Keratinocyte (primary cell): ENCODE data around the gene FMNL2.

Experiments
- EZH2 ChIP-seq: IDR thresholded peaks from one replicate; pipeline ENCODE4 v1.6.1; 2012; ENCODE audit warnings: inconsistent platforms, mild to moderate bottlenecking, low read length, moderate library complexity
- TF ChIP-seq, protein P1 (sequence below), 3 experiments: IDR thresholded peaks in 1 of 3; conservative IDR thresholded peaks in 1 of 3; optimal IDR thresholded peaks in 1 of 3; 2 replicates in 2 of 3; 3 replicates in 1 of 3; pipeline versions ENCODE3 to v1.5.1; 2011; ENCODE audit warnings: low read length in 3 of 3, mild to moderate bottlenecking in 3 of 3, moderate library complexity in 2 of 3, control low read depth in 1 of 3, inconsistent platforms in 1 of 3; ENCODE audit not compliant: insufficient read depth in 2 of 3; ENCODE audit errors: extremely low read depth in 1 of 3

DNA sequence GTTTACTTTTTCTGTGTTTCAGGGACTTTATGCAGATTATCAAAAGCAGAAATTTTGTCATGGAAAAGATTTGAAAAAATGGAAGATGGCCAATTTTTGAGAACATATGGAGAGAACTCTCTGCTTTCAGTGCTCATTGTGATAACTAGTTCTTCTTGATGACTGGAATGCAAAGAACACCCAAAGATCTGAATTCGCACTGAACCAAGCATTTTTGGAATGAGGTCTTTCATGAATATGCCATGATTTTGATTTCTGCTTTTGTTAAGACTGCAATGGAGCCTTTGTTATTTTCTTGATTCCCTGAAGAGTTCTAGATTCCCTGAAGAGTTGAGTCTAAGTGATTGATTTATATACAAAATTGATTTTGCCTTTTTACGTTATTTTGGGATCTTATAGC is 124.1 kb downstream of the FMNL2 start:
- TF ChIP-seq, protein P1, sequence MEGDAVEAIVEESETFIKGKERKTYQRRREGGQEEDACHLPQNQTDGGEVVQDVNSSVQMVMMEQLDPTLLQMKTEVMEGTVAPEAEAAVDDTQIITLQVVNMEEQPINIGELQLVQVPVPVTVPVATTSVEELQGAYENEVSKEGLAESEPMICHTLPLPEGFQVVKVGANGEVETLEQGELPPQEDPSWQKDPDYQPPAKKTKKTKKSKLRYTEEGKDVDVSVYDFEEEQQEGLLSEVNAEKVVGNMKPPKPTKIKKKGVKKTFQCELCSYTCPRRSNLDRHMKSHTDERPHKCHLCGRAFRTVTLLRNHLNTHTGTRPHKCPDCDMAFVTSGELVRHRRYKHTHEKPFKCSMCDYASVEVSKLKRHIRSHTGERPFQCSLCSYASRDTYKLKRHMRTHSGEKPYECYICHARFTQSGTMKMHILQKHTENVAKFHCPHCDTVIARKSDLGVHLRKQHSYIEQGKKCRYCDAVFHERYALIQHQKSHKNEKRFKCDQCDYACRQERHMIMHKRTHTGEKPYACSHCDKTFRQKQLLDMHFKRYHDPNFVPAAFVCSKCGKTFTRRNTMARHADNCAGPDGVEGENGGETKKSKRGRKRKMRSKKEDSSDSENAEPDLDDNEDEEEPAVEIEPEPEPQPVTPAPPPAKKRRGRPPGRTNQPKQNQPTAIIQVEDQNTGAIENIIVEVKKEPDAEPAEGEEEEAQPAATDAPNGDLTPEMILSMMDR (optimal IDR thresholded peaks at IDR 0.05 in 1 of 3, IDR thresholded peaks at IDR 0.05 in 1 of 3, conservative IDR thresholded peaks at IDR 0.05 in 1 of 3; ENCODE audit: extremely low read depth in 1 of 3, insufficient read depth in 2 of 3, low read length in 3 of 3) = no peak
- TF ChIP-seq EZH2 = no peak
